Activated gamma-delta T cell treated with Interleukin-2 at 50 U/mL for 16 hours (primary cell): ENCODE data around the gene CLCN1.
"Not testable (repeated sequence)": the region's sequence is repeated elsewhere in the genome, so short reads cannot be mapped to it uniquely, and the experiment has no call there.

ENCODE experiments used
- DNase-seq: peaks from one replicate; pipeline ENCODE4 v3.0.0-alpha.2; 2020

Gene CLCN1

GRCh38 chr7:143388051-143388450, 72.1 kb downstream of the CLCN1 start:
- DNase-seq: no peak

GRCh38 chr7:143388491-143389101, 72.7 kb downstream of the CLCN1 start:
- no peak for DNase-seq

GRCh38 chr7:143389316-143390103, 73.6 kb downstream of the CLCN1 start:
- DNase-seq: no peak

DNA sequence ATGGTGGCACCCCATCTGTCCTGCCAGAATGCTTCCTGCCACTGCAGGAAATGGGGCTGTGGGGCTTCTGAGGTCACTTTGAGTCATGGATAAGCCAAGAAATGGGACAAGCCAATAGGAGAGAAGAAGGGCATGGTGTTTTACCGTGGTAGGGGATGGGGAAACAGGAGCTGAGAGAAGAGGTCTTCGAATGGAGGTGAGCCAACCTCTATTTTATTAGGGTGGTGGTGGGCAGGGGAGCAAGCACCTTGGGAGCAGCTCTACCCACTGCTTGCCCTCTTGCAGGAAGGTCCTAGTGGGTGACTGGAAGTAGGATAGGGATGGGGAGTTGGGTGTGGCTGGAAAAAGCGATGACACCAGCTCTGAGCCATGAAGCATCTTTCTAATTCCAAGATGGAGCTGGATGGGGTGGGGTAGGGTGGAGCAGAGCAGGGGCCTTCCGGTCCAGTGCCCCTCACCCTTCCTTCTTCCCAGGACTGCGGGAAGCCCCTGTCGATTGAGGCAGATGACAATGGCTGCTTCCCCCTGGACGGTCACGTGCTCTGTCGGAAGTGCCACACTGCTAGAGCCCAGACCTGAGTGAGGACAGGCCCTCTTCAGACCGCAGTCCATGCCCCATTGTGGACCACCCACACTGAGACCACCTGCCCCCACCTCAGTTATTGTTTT, 74.3 kb downstream of the CLCN1 start:
- DNase-seq: no peak

DNA sequence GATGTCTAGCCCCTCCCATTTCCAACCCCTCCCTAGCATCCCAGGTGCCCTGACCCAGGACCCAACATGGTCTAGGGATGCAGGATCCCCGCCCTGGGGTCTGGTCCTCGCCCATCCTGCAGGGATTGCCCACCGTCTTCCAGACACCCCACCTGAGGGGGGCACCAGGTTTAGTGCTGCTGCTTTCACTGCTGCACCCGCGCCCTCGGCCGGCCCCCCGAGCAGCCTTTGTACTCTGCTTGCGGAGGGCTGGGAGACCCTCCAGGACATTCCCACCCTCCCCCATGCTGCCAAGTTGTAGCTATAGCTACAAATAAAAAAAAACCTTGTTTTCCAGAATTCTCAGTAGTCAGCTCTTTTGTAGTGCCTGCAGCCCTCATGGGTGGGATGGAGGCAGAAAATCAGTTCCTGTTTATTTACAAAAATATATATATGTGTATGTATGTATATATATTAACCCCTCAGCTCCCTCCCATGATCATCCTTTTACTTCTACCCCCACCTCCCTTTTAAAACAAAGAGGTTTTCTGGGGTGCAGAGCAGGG, 74.9 kb downstream of the CLCN1 start:
- no peak for DNase-seq

GRCh38 chr7:143391462-143392404, 75.8 kb downstream of the CLCN1 start:
- DNase-seq: no peak

- not testable (repeated sequence) for DNase-seq
Measured at GRCh38 chr7:143392427-143392826, 76.5 kb downstream of the CLCN1 start.

- no peak for DNase-seq
Measured at GRCh38 chr7:143392875-143393266, 77.0 kb downstream of the CLCN1 start.

GRCh38 chr7:143393267-143394041, 77.5 kb downstream of the CLCN1 start:
- no peak for DNase-seq

- no peak for DNase-seq
Measured at GRCh38 chr7:143394068-143394467, 78.2 kb downstream of the CLCN1 start.

GRCh38 chr7:143394777-143395176, 78.9 kb downstream of the CLCN1 start:
- DNase-seq: no peak

DNA sequence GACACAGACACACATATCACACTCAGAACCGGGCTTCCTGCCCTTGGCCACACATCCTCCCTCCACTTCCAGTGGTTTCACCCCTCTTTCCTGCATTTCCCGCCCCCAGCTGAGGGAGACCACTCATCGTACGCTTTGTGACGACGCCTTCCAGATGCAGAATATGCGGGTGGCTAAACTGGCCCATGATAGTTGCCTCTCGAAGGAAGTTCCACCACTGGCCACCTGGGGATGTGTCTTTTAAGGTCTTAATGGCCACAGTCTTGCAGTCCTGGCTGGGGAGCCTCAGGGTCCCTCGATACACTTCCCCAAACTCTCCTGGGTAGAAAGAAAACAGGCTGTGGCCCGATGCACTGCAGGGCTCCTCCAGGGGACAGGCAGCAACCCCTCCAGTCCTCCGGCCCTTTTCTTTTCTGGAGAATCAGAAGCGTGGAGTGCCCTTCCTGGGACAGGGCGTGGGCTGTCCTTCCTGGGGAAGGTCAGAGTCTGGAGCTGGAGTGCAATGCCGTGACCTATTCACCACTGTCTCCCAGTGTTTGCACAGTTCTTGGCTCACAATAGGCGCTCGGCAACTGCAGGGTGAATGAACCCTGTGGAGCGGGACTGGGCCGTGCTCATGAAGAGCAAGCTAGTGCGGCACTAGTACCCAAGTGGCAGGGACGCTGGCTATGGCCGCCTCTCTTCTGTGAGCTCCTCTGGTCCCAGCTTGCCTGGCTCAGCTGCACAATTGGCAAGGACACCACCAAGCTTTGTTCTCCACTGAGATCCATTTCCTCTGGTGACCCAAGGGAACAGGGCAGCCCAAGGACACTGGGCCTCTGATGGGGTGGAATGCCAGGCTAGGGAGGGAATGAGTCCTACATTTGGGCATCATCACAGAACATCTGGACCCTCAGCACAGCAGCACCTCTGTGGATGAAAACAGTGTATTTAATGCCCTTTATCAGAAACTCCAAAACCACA, 79.6 kb downstream of the CLCN1 start:
- no peak for DNase-seq

DNA sequence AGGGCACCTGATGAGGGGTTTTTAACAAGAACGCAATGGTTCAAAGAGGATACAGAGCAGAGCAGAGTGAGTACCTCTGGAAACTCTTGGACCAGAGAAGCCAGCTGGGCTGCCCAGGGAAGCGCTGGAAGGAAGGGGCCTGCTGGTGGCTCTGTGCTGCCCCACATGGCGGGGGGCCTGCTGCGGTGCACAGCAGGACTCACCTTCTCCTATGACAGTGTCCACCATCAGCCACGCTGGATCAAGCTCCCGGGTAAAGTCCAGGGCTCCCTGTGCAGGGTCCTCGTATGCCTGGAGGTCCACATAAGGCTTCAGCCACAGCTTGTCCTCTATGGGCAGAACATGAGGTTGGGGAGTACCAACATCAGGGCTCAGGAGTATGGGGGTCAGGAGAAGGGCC, 80.3 kb downstream of the CLCN1 start:
- DNase-seq: no peak

GRCh38 chr7:143396625-143397556, 81.0 kb downstream of the CLCN1 start:
- DNase-seq: no peak

- DNase-seq: no peak
Measured at GRCh38 chr7:143397710-143398530, 82.0 kb downstream of the CLCN1 start.

GRCh38 chr7:143398616-143399015, 82.7 kb downstream of the CLCN1 start:
- DNase-seq: no peak

DNA sequence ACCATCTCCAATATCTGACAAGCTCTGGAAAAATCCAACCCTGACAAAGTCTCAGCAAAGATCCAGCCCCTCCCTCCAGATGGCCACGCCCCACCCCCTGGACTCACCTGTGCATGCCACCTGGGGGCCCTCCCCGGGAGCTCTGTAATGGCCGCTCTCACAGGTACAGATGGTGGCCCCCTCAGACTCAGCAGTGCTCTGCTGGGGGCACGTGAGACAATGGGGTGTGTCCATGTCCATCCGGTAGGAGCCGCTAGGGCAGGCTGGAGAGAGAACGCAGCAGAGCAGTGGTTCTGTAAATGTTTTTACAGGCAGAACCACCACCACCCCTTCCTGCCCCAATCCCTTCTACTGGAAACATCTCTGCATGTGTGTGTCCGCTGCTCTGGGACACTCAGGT, 83.2 kb downstream of the CLCN1 start:
- no peak for DNase-seq

GRCh38 chr7:143399642-143400041, 83.7 kb downstream of the CLCN1 start:
- no peak for DNase-seq

DNA sequence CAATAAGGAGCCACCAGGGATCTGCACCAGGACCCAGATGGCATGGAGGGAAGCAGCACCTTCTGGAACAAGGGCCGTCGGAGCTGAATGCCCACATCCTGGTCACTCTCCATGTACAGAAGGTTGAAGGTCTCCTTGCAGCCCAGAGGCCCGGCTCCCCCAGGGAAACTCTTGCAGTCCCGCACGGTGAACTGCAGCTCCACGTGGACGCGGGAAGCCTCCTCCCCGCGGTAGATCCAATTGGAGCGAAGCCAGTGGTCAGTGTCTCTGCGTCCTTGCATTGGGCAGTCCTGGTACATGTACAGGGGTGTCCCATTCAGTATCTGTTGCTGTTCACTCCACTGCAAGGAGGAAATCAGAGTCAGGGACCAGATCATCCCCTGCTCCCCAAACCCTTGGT, 85.4 kb downstream of the CLCN1 start:
- no peak for DNase-seq
